ENCODE data around the gene TMEM63C. TPM values are rescaled to one million over a fixed set of nuclear protein-coding genes. Genes with fewer than 3 reads are reported as not detected.

Gene TMEM63C
- total RNA-seq, 3 donors from 2014 or later (not counting 1 experiment from before 2014, with no cell fraction given): 1.5 to 5.1 (median 2.1) TPM

DNA sequence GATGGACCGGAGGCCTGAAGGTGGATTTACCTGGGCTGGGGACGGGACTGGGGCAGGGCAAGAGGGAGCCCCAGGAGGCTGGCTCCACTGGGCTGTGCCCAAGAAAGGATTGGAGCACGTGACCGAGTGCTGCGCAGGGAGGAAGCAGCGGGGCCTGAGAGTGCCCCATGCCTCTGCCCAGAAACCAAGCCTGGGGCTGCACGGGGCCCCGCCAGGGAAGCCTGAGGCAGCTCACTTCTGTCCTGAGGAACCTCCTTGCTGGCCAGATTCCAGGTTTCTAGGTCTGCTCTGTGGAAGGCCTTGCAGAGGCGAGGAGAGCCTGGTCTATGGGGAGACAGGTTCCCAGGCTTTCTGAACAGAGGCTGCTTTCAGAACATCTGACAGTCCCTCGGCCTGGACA is 79.0 kb downstream of the TMEM63C start:
- H3K27me3 ChIP-seq (ENCODE audit: control insufficient read depth, insufficient read depth, low read length): no peaks in the 10 kb centered on the region
- intact Hi-C loops (cut with micrococcal nuclease): no loop called here
- Mint-ChIP-seq H3K36me3 (no peaks in the 10 kb centered on the region), H3K27ac (no peak overlapping the region), H3K4me3 (no peak overlapping the region), H3K27me3 (ENCODE audit: low read depth in 2 of 2) (peaks cover 12 to 21% of the 10 kb centered on the region in 2 donors), H3K9me3 (no peaks in the 10 kb centered on the region), H3K4me1 (no peaks in the 10 kb centered on the region)
- ATAC-seq: no peak
- no peak for TF ChIP-seq CTCF (IDR thresholded peaks at IDR 0.05)
- H3K4me1 ChIP-seq (ENCODE audit: control insufficient read depth, insufficient read depth, low read length): no peaks in the 10 kb centered on the region
- H3K9me3 ChIP-seq (ENCODE audit: control insufficient read depth, insufficient read depth, low read length): no peaks in the 10 kb centered on the region
- H3K36me3 ChIP-seq (ENCODE audit: control insufficient read depth, insufficient read depth, low read length): no peaks in the 10 kb centered on the region
- no peak overlapping the region for H3K4me3 ChIP-seq (ENCODE audit: low read length)
- no peak overlapping the region for H3K27ac ChIP-seq (ENCODE audit: low read length)
- DNase-seq: no peak
- 25% methylated on average over 10 of the region's 10 CpGs for WGBS (ENCODE audit: insufficient coverage)

DNA sequence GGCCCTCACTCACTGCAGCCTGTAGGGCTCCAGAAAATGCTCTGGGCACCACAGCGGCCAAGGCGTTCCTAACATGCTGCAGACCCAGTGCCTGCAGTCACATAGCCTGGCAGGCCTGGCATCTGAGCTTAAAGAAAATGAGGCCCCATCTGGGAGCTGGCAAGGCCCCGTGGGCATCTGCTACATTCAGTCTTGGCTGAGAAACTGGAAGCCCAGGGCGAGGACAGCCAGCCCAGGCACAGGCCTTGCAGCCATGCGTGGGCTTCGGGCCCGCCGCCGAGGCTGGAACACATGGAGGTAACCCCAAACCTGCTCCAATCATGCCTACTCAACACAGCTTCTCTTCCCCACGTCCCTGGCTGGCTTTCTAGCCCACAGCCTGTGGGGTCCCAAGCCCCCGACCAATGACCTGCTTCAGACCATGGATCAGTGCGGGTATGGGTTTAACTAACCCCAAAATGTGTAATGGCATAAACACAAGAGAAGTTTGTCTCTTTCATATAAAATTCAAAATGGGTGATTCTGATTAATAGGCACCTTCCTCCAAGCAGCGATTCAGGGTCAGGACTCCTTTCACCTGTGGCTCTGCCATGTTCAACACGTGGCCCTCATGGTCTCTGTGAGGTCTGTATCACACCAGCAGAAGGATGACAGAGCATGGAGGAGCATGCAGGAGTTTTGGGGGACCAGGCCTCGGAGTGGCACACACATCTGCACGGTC is 83.0 kb downstream of the TMEM63C start:
- WGBS (ENCODE audit: insufficient coverage): 77% methylated on average over 16 of the region's 16 CpGs
- Mint-ChIP-seq H3K9me3 (no peaks in the 10 kb centered on the region), H3K36me3 (no peaks in the 10 kb centered on the region), H3K4me1 (no peaks in the 10 kb centered on the region), H3K27ac (no peak overlapping the region), H3K4me3 (no peak overlapping the region), H3K27me3 (ENCODE audit: low read depth in 2 of 2) (peaks cover 21 to 36% of the 10 kb centered on the region in 2 donors)
- no peaks in the 10 kb centered on the region for H3K9me3 ChIP-seq (ENCODE audit: control insufficient read depth, insufficient read depth, low read length)
- no peaks in the 10 kb centered on the region for H3K36me3 ChIP-seq (ENCODE audit: control insufficient read depth, insufficient read depth, low read length)
- peaks cover 3% of the 10 kb centered on the region for H3K27me3 ChIP-seq (ENCODE audit: control insufficient read depth, insufficient read depth, low read length)
- no peak overlapping the region for H3K4me3 ChIP-seq (ENCODE audit: low read length)
- H3K4me1 ChIP-seq (ENCODE audit: control insufficient read depth, insufficient read depth, low read length): no peaks in the 10 kb centered on the region
- no peak for TF ChIP-seq CTCF (IDR thresholded peaks at IDR 0.05)
- ATAC-seq (no peak), DNase-seq (no peak)
- intact Hi-C loops (cut with micrococcal nuclease): no loop called here
- H3K27ac ChIP-seq (ENCODE audit: low read length): no peak overlapping the region

DNA sequence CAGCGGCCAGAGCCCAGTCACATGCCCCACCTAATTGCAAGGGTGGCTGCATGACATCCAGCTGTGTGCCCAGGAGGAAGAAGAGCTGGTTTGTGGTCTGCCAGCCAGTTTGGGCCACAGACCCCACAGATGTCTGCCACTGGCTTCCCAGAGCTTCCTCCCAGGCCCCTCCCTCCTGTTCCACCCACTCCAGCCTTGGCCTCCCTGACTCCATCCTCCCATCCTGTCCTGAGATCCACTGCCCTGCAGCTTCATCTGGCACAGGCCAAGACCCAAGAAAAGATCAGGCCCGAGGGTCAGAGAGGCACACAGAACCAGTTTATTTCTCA is 83.6 kb downstream of the TMEM63C start:
- H3K9me3 Mint-ChIP-seq: no peaks in the 10 kb centered on the region
- Histone ChIP-seq H3K4me1 (ENCODE audit: control insufficient read depth, insufficient read depth, low read length) (no peaks in the 10 kb centered on the region), H3K9me3 (ENCODE audit: control insufficient read depth, insufficient read depth, low read length) (no peaks in the 10 kb centered on the region), H3K27me3 (ENCODE audit: control insufficient read depth, insufficient read depth, low read length) (peaks cover 5% of the 10 kb centered on the region), H3K36me3 (ENCODE audit: control insufficient read depth, insufficient read depth, low read length) (no peaks in the 10 kb centered on the region), H3K27ac (ENCODE audit: low read length) (no peak overlapping the region), H3K4me3 (ENCODE audit: low read length) (no peak overlapping the region)
- no peak overlapping the region for H3K4me3 Mint-ChIP-seq
- intact Hi-C loops (cut with micrococcal nuclease): no loop called here
- no peaks in the 10 kb centered on the region for H3K36me3 Mint-ChIP-seq
- no peak overlapping the region for H3K27ac Mint-ChIP-seq
- no peak for DNase-seq
- no peak for ATAC-seq
- TF ChIP-seq CTCF (IDR thresholded peaks at IDR 0.05): no peak
- 35% methylated on average over 2 of the region's 2 CpGs for WGBS (ENCODE audit: insufficient coverage)
- H3K4me1 Mint-ChIP-seq: no peaks in the 10 kb centered on the region
- peaks cover 24 to 41% of the 10 kb centered on the region in 2 donors for H3K27me3 Mint-ChIP-seq (ENCODE audit: low read depth in 2 of 2)

All from natural killer cell (primary cell).